Transverse colon (tissue), 3 donors: ENCODE results near the gene PBX3.

Experiments used
- CTCF ChIP-seq, 5 experiments: fragments of 200-600 bp in 3 of 5; fragments of 450-650 bp in 2 of 5; sonication (generic) in 3 of 5; IDR thresholded peaks; 1 replicate in 2 of 5; 2 replicates in 3 of 5; pipeline ENCODE4 v1.5.1; 2016 to 2017; ENCODE audit warnings: antibody characterized with exemption in 5 of 5, inconsistent platforms in 3 of 5, mild to moderate bottlenecking in 2 of 5, moderate library complexity in 1 of 5
- EP300 ChIP-seq: sonication (generic); formaldehyde crosslinking; IDR thresholded peaks from one replicate; pipeline ENCODE4 v1.6.1; 2017; ENCODE audit warnings: antibody characterized with exemption, low read depth
- POLR2A ChIP-seq: fragments of 450-650 bp; IDR thresholded peaks from one replicate; pipeline ENCODE4 v1.6.1; 2016; ENCODE audit warnings: antibody characterized with exemption, mild to moderate bottlenecking, moderate library complexity

GRCh38 chr9:125946397-125946796, 199.2 kb downstream of the PBX3 start:
- no peak for TF ChIP-seq CTCF (IDR thresholded peaks at IDR 0.05)
- TF ChIP-seq POLR2A, result no peak
- TF ChIP-seq EP300, result no peak
